Measurements from ENCODE around the gene DNAH7. TPM values are rescaled to one million over a fixed set of nuclear protein-coding genes. Genes with fewer than 3 reads are reported as not detected.
A peak's percentile ranks its signal among the peaks of the same experiment; 100 is the strongest.

Gene DNAH7
- total RNA-seq (15.7 TPM), polyA plus RNA-seq (ENCODE audit: insufficient read depth, low read depth, low replicate concordance) (3.8 TPM)
- long read RNA-seq, donor 1 = 0 reads
- long read RNA-seq, donor 2 = 0 reads
- long read RNA-seq, donor 3 = 0 reads
- long read RNA-seq, donor 4 = 0 reads
- long read RNA-seq, donor 5 = 0 reads
- long read RNA-seq, donor 6 = 0 reads
- long read RNA-seq, donor 7, partial matches to known transcripts = 3 of 6 reads
- long read RNA-seq, donor 7, other reads (novel, unspliced or antisense) = 3 of 6 reads
- long read RNA-seq, donor 8 = 0 reads
- long read RNA-seq, donor 9 = 0 reads
- long read RNA-seq, donor 10 = 0 reads

- peak within 1 kb of the TSS; percentile 65 to 74 for H3K27ac ChIP-seq (ENCODE audit: low read depth in 2 of 2, low read length in 2 of 2)
- FAIRE-seq = no peak
Observed at GRCh38 chr2:196068271-196069209, at the start of gene DNAH7. Gene DNAH7 (minus strand): TSS chr2:196068837. CDS start chr2:196068711, 126 bp downstream.

GRCh38 chr2:196117214-196117705 is 48.6 kb upstream of the DNAH7 start:
- intact Hi-C loops (cut with DNase I) = no loop called here
- no peak for FAIRE-seq

More at GRCh38 chr2:196068271-196069209, at the start of gene DNAH7:
- no peaks in the 10 kb centered on the region for H3K9me3 ChIP-seq (ENCODE audit: control insufficient read depth in 2 of 3, insufficient read depth in 1 of 3, low read length in 3 of 3)
- no peaks in the 10 kb centered on the region for H3K36me3 ChIP-seq (ENCODE audit: control insufficient read depth in 2 of 3, insufficient read depth in 3 of 3, low read length in 3 of 3)
- H3K27me3 ChIP-seq (ENCODE audit: control insufficient read depth, insufficient read depth, low read length) = no peaks in the 10 kb centered on the region
- intact Hi-C loops (cut with DNase I) = no loop called here
- peak; percentile 86 for TF ChIP-seq CTCF (IDR thresholded peaks at IDR 0.05; ENCODE audit: borderline replicate concordance, extremely low read depth, insufficient read depth)
- no peaks in the 10 kb centered on the region for H3K4me1 ChIP-seq (ENCODE audit: control insufficient read depth in 2 of 3, insufficient read depth in 2 of 3, low read depth in 1 of 3, low read length in 3 of 3)
- H3K9ac ChIP-seq (ENCODE audit: low read length in 3 of 3) = peak within 1 kb of the TSS; percentile 51 to 97 (median 76)
- peak within 1 kb of the TSS; percentile 74 to 91 (median 78) for H3K4me3 ChIP-seq (ENCODE audit: low read length in 3 of 3)
- DNase-seq = peak; percentile 92 to 96 (median 94)

More at GRCh38 chr2:196117214-196117705, 48.6 kb upstream of the DNAH7 start:
- H3K4me3 ChIP-seq (ENCODE audit: low read length in 3 of 3) = no peak overlapping the region
- TF ChIP-seq CTCF (IDR thresholded peaks at IDR 0.05; ENCODE audit: borderline replicate concordance, extremely low read depth, insufficient read depth) = no peak
- no peak overlapping the region for H3K9ac ChIP-seq (ENCODE audit: low read length in 3 of 3)
- H3K9me3 ChIP-seq (ENCODE audit: control insufficient read depth in 2 of 3, insufficient read depth in 1 of 3, low read length in 3 of 3) = no peaks in the 10 kb centered on the region
- H3K27ac ChIP-seq (ENCODE audit: low read depth in 2 of 2, low read length in 2 of 2) = no peak overlapping the region
- H3K27me3 ChIP-seq (ENCODE audit: control insufficient read depth, insufficient read depth, low read length) = no peaks in the 10 kb centered on the region
- peaks cover 2 to 6% (median 3%) of the 10 kb centered on the region in 3 donors for H3K4me1 ChIP-seq (ENCODE audit: control insufficient read depth in 2 of 3, insufficient read depth in 2 of 3, low read depth in 1 of 3, low read length in 3 of 3)
- DNase-seq = no peak
- no peaks in the 10 kb centered on the region for H3K36me3 ChIP-seq (ENCODE audit: control insufficient read depth in 2 of 3, insufficient read depth in 3 of 3, low read length in 3 of 3)

Data from kidney (tissue), 22 donors.